HepG2 (cell line): ENCODE measurements around the gene NACC2. TPM values are rescaled to one million over a fixed set of nuclear protein-coding genes. Genes with fewer than 3 reads are reported as not detected.
A peak's percentile ranks its signal among the peaks of the same experiment; 100 is the strongest.

Source experiments
- ATAC-seq: fragments of 200-7000 bp; cut with Tn5 transposase; 3 replicates; pipeline ENCODE4 v1.9.1; 2020; ENCODE audit warnings: mild to moderate bottlenecking, moderate library complexity
- BruUV-seq: library from RNA; stranded (reverse); fragments of 400-500 nt; replicated peaks from 2 replicates; lab custom pipeline; 2021; lab: Mats Ljungman, UMichigan
- CTCF ChIA-PET: fragments of 300-600 bp; formaldehyde crosslinking; extraction: SDS; loops from one replicate; lab custom pipeline; 2021; ENCODE audit warnings: low total read pairs, inconsistent platforms, low intra/inter-chr PET ratio; lab: Yijun Ruan, JAX
- POLR2A ChIA-PET: fragments of 350-600 bp; sonication (Branson Sonifier 250); formaldehyde crosslinking; loops from one replicate; lab custom pipeline; 2020; ENCODE audit warnings: antibody characterized with exemption, inconsistent platforms; lab: Yijun Ruan, JAX
- DNase-seq: peaks from one replicate; pipeline ENCODE4 v3.0.0-alpha.2; 2015; ENCODE audit warnings: low spot score
- FAIRE-seq: peaks from 3 replicates; lab custom pipeline; 2011; peaks lifted over from hg19 to GRCh38; lab: Jason Lieb, UNC
- H2AFZ ChIP-seq: one replicate; pipeline ENCODE4 v1.6.1; 2011; ENCODE audit warnings: low read length, inconsistent platforms
- H3K27ac ChIP-seq: fragments of 300-600 bp; 3 replicates; pipeline ENCODE4 v1.8.0; 2011; ENCODE audit warnings: mixed run types, mild to moderate bottlenecking, mixed read lengths, low read length, inconsistent platforms; ENCODE audit not compliant: insufficient read depth; ENCODE audit errors: extremely low read length
- H3K27me3 ChIP-seq, 2 experiments: fragments of 200-600 bp in 1 of 2; 2 replicates in 1 of 2; 3 replicates in 1 of 2; pipeline versions ENCODE4 v1.6.0 to v1.8.0; 2011; ENCODE audit warnings: low read length in 2 of 2, mild to moderate bottlenecking in 2 of 2, moderate library complexity in 2 of 2, inconsistent platforms in 1 of 2; ENCODE audit not compliant: insufficient read depth in 2 of 2, control insufficient read depth in 1 of 2
- H3K36me3 ChIP-seq, 2 experiments: fragments of 200-600 bp in 1 of 2; replicated peaks in 1 of 2; 2 replicates in 1 of 2; 3 replicates in 1 of 2; pipeline versions ENCODE4 v1.5.1 to v1.8.0; 2011; ENCODE audit warnings: low read length in 2 of 2, inconsistent platforms in 1 of 2; ENCODE audit not compliant: insufficient read depth in 2 of 2, control insufficient read depth in 1 of 2
- H3K4me1 ChIP-seq: 2 replicates; pipeline ENCODE4 v1.5.1; 2012; ENCODE audit warnings: low read length, inconsistent platforms; ENCODE audit not compliant: insufficient read depth
- H3K4me2 ChIP-seq: 2 replicates; pipeline ENCODE4 v1.6.0; 2011; ENCODE audit warnings: low read depth, low read length, inconsistent platforms
- H3K4me3 ChIP-seq, 3 experiments: fragments of 200-600 bp in 1 of 3; sonication (generic), shearing (Covaris generic) in 1 of 3; replicated peaks in 1 of 3; 2 replicates each; pipeline ENCODE4 v1.5.1; 2011 to 2016; ENCODE audit warnings: low read length in 3 of 3, inconsistent platforms in 2 of 3, low read depth in 2 of 3, mild to moderate bottlenecking in 2 of 3, control low read depth in 1 of 3, mixed read lengths in 1 of 3; ENCODE audit not compliant: insufficient read depth in 1 of 3
- H3K79me2 ChIP-seq: one replicate; pipeline ENCODE4 v1.6.1; 2011; ENCODE audit warnings: low read length, inconsistent platforms; ENCODE audit not compliant: insufficient read depth
- H3K9ac ChIP-seq: 2 replicates; pipeline ENCODE4 v1.6.0; 2011; ENCODE audit warnings: mild to moderate bottlenecking, low read depth, low read length, inconsistent platforms; ENCODE audit not compliant: insufficient read depth
- H3K9me3 ChIP-seq: 2 replicates; pipeline ENCODE4 v1.5.1; 2012; ENCODE audit warnings: mild to moderate bottlenecking, low read length
- H4K20me1 ChIP-seq: 2 replicates; pipeline ENCODE4 v1.6.0; 2011; ENCODE audit warnings: inconsistent platforms, mild to moderate bottlenecking, low read length, moderate library complexity; ENCODE audit not compliant: insufficient read depth
- AGO1 ChIP-seq: fragments of 200-400 bp; formaldehyde crosslinking; IDR thresholded peaks from 2 replicates; pipeline ENCODE4 v1.6.1; 2017; ENCODE audit warnings: mild to moderate bottlenecking, low read depth, low read length, moderate library complexity; ENCODE audit not compliant: poor library complexity, severe bottlenecking
- ZNF280D ChIP-seq: sonication (generic); formaldehyde crosslinking; IDR thresholded peaks from 2 replicates; pipeline ENCODE4 v1.5.1; 2020; ENCODE audit warnings: mild to moderate bottlenecking, missing genetic modification reagents
- ZNF501 ChIP-seq: sonication (generic); formaldehyde crosslinking; IDR thresholded peaks from 2 replicates; pipeline ENCODE4 v1.5.1; 2020; ENCODE audit warnings: mild to moderate bottlenecking, moderate library complexity, missing genetic modification reagents
- WGBS: methylation state at CpG from one replicate; pipeline ENCODE4 v1.1.6; 2017; ENCODE audit warnings: low lambda C conversion rate; 5-methylcytosine and 5-hydroxymethylcytosine counted together
- in situ Hi-C: cut with HindIII; loops from 2 replicates; pipeline ENCODE4 v1.10.0; 2017; ENCODE audit warnings: low pct_unique_long_range_greater_than_20kb; ENCODE audit not compliant: extremely low pct_ligation_motif_present
- intact Hi-C: fragments of 100-400 bp; cut with micrococcal nuclease; formaldehyde crosslinking; loops from one replicate; pipeline ENCODE4 v1.10.0; 2022; ENCODE audit not compliant: unreplicated experiment
- polyA plus RNA-seq, 8 experiments: library from polyadenylated mRNA; depleted of rRNA in 3 of 8; stranded (reverse) in 7 of 8; unstranded in 1 of 8; fragments of >200 nt; fragmentation: Illumina TruSeq in 4 of 8; extraction: Trizol in 4 of 8; gene quantifications; 2 replicates each; pipeline versions ENCODE4 v1.2.1 to v1.2.3, GENCODE V29; 2011 to 2016; ENCODE audit warnings: low read depth in 4 of 8, missing spikeins in 1 of 8, mixed read lengths in 1 of 8; ENCODE audit not compliant: insufficient read depth in 1 of 8
- total RNA-seq, 5 experiments: library from RNA; depleted of rRNA; stranded (reverse); fragments of >200 nt; fragmentation: Illumina TruSeq; extraction: Trizol; gene quantifications; 2 replicates each; pipeline ENCODE4 v1.2.3, GENCODE V29; 2016; ENCODE audit warnings: low read depth in 1 of 5

NACC2 gene
- total and polyA plus RNA-seq, 2 of the 13 experiments (the other 11 are each of a cell fraction or from before 2014, with no cell fraction given) = 5.9 to 12.3 TPM

GRCh38 chr9:135989722-135990467 is 105.2 kb downstream of the NACC2 start:
- Histone ChIP-seq H3K79me2 (no peaks in the 10 kb centered on the region), H3K4me2 (peak overlapping the region; percentile 71; the same call in 1 of the 2 replicates), H3K27me3 (peaks cover 5 to 40% of the 10 kb centered on the region in 2 experiments; a peak in 3 of 5 replicates)
- BruUV-seq = no TSS peak
- intact Hi-C loops = loop anchor here (5.0 kb wide), 1 partner anchor 62 kb away; no protein-coding TSS in a partner anchor
- no peak for TF ChIP-seq ZNF280D (CRISPR knock-in tag)
- TF ChIP-seq AGO1 = peak; percentile 46
- TF ChIP-seq ZNF501 (CRISPR knock-in tag) = peak; percentile 20; the same call in 1 of the 2 replicates
- TF ChIP-seq, all 625 proteins: peak for 2
- in situ Hi-C loops = loop anchor here (25.0 kb wide), 1 partner anchor 272 kb away; no protein-coding TSS in a partner anchor
- H3K9ac ChIP-seq = no peak overlapping the region
- no peaks in the 10 kb centered on the region for H4K20me1 ChIP-seq
- no peak overlapping the region for H3K27ac ChIP-seq
- FAIRE-seq (no peak), ATAC-seq (no peak), DNase-seq (no peak)
- peaks cover 65% of the 10 kb centered on the region for H3K4me1 ChIP-seq
- no peaks in the 10 kb centered on the region for H3K9me3 ChIP-seq
- CTCF ChIA-PET = no interaction called here
- 65% methylated on average over 28 of the region's 36 CpGs for WGBS
- H2AFZ ChIP-seq = no peak overlapping the region
- H3K36me3 ChIP-seq = no peaks in the 10 kb centered on the region
- POLR2A ChIA-PET = interaction anchor here (1.1 to 2.7 kb wide), 5 partner anchors 18 to 130 kb away, joined by 3 to 7 read pairs (median 6); no protein-coding TSS in a partner anchor
- peak overlapping the region in 1 of 3 experiments; percentile 46; a peak in 1 of 6 replicates for H3K4me3 ChIP-seq
